Transverse colon (tissue), 3 donors: ENCODE measurements around the gene CARF.

Experiments
- EP300 ChIP-seq: sonication (generic); formaldehyde crosslinking; IDR thresholded peaks from one replicate; pipeline ENCODE4 v1.6.1; 2017; ENCODE audit warnings: antibody characterized with exemption, low read depth
- POLR2A ChIP-seq: fragments of 450-650 bp; IDR thresholded peaks from one replicate; pipeline ENCODE4 v1.6.1; 2016; ENCODE audit warnings: antibody characterized with exemption, mild to moderate bottlenecking, moderate library complexity
- TF ChIP-seq, protein P1 (sequence below), 5 experiments: fragments of 200-600 bp in 3 of 5; fragments of 450-650 bp in 2 of 5; sonication (generic) in 3 of 5; IDR thresholded peaks; 1 replicate in 2 of 5; 2 replicates in 3 of 5; pipeline ENCODE4 v1.5.1; 2016 to 2017; ENCODE audit warnings: antibody characterized with exemption in 5 of 5, inconsistent platforms in 3 of 5, mild to moderate bottlenecking in 2 of 5, moderate library complexity in 1 of 5

DNA sequence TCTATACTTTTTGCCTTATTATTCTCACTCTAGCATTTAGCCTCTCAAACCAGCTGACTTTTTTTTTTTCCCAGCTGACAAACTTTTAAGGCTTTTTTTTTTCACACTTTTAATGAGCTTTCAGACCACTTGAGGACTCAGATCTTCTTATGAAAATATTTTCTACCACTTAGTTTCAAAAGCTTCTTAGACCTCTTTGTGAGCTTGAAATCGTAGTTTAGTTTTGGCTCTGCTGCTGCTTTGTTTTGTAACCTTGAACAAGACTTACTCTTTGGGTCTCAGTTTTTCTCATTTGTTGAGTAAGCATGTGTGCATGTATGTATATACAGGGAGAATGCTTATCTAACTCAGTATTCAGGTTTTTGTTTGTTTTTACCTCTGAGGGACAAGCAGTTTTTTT, 106.1 kb downstream of the CARF start:
- TF ChIP-seq POLR2A (no peak), EP300 (no peak)
- TF ChIP-seq, protein P1, sequence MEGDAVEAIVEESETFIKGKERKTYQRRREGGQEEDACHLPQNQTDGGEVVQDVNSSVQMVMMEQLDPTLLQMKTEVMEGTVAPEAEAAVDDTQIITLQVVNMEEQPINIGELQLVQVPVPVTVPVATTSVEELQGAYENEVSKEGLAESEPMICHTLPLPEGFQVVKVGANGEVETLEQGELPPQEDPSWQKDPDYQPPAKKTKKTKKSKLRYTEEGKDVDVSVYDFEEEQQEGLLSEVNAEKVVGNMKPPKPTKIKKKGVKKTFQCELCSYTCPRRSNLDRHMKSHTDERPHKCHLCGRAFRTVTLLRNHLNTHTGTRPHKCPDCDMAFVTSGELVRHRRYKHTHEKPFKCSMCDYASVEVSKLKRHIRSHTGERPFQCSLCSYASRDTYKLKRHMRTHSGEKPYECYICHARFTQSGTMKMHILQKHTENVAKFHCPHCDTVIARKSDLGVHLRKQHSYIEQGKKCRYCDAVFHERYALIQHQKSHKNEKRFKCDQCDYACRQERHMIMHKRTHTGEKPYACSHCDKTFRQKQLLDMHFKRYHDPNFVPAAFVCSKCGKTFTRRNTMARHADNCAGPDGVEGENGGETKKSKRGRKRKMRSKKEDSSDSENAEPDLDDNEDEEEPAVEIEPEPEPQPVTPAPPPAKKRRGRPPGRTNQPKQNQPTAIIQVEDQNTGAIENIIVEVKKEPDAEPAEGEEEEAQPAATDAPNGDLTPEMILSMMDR (IDR thresholded peaks at IDR 0.05): no peak
